ENCODE results near the gene TENM4.
A peak's percentile ranks its signal among the peaks of the same experiment; 100 is the strongest.

Gene TENM4

DNA sequence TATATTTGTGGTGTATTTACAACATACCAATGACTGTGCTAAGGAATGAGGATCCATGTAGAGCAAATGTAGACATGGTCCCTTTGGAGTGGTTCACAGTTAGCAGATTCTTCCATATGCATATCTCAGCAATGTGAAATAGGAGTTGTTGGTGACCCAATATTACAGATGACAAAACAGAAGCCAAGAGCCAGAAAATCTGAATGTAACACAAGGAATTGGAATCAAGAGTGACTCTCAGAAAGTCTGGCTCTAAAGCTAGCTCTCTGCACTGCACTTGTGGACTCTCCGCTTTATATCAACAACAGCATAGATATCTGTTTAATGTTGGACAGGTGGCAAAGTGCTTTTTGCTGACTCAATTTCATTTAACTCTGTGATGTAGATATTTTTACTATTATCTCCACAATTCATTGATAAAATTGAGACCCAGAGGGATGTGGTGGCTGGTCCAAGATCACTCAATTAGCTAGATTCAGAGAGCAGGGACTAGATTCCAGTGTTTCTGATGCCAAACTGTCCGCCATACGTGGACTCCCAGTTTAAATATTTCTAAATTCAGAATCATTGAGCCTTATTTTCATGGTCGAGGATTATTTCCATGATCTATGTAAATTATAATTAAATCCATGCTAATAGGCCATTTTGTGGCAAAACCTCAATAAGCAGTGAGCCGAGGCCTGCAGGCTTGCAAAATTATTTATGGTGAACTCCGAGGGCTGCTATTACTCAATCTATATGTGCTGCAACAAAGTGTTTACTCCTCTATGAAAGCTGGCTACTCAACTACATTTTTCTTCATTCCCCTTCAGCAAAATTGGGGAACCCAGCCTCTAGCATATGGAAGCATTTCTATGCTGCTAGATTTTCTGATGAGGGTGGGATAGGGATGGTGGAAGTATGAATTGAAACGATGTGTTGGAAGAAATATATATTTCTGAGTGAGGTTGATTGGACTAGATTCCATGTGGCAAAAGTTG, 21.1 kb upstream of the TENM4 start:
- in situ Hi-C loops (cut with HindIII; ENCODE audit: low pct_ligation_motif_present, low sequenced_read_pairs), result no loop called here

GRCh38 chr11:79461144-79461543, 20.3 kb upstream of the TENM4 start:
- DNase-seq, result no peak
- no peaks in the 10 kb centered on the region for H3K27me3 ChIP-seq (replicated peaks)
- peak; percentile 81 for TF ChIP-seq CTCF (IDR thresholded peaks at IDR 0.05; ENCODE audit: low read depth, low read length, missing control alignments)
- H3K4me3 ChIP-seq (ENCODE audit: low read depth, low read length), result no peak overlapping the region
- no peak overlapping the region for H3K27ac ChIP-seq
- in situ Hi-C loops (cut with HindIII; ENCODE audit: low pct_ligation_motif_present, low sequenced_read_pairs), result no loop called here
- H3K36me3 ChIP-seq (replicated peaks), result no peaks in the 10 kb centered on the region

More for the DNA sequence above, 21.1 kb upstream of the TENM4 start:
- no peaks in the 10 kb centered on the region for H3K36me3 ChIP-seq (replicated peaks)
- no peak for DNase-seq
- H3K4me3 ChIP-seq (ENCODE audit: low read depth, low read length), result no peak overlapping the region
- H3K27ac ChIP-seq, result no peak overlapping the region
- H3K27me3 ChIP-seq (replicated peaks), result no peaks in the 10 kb centered on the region
- TF ChIP-seq CTCF (IDR thresholded peaks at IDR 0.05; ENCODE audit: low read depth, low read length, missing control alignments), result no peak

- Histone ChIP-seq H3K36me3 (replicated peaks) (no peaks in the 10 kb centered on the region), H3K27ac (no peak overlapping the region), H3K4me3 (ENCODE audit: low read depth, low read length) (no peak overlapping the region), H3K27me3 (replicated peaks) (no peaks in the 10 kb centered on the region)
- in situ Hi-C loops (cut with HindIII; ENCODE audit: low pct_ligation_motif_present, low sequenced_read_pairs), result no loop called here
- TF ChIP-seq CTCF (IDR thresholded peaks at IDR 0.05; ENCODE audit: low read depth, low read length, missing control alignments), result no peak
- DNase-seq, result no peak
These were observed 17.9 kb upstream of the TENM4 start for GRCh38 chr11:79458709-79459108.

DNA sequence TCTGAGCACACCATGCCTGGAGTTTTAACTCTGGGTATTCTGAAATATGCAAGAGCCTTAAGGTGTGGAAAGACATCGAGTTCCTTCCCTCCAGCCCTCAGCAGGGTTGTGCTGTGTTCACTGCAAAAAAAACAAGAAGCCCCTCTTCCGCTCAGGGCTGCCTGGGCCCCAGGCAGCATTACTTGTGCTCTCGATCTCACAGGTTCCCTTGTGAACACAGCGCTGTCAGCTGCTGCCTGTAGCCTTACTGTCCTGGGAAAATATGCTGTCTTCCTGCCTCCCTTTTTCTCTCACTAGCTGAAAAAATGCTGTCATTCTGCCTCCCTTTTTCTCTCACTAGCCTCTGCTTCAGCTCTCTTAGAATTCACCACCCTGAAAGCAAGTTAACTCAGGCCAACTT, 15.7 kb upstream of the TENM4 start:
- Histone ChIP-seq H3K36me3 (replicated peaks) (no peaks in the 10 kb centered on the region), H3K27ac (no peak overlapping the region), H3K27me3 (replicated peaks) (no peaks in the 10 kb centered on the region), H3K4me3 (ENCODE audit: low read depth, low read length) (no peak overlapping the region)
- TF ChIP-seq CTCF (IDR thresholded peaks at IDR 0.05; ENCODE audit: low read depth, low read length, missing control alignments), result no peak
- in situ Hi-C loops (cut with HindIII; ENCODE audit: low pct_ligation_motif_present, low sequenced_read_pairs), result no loop called here
- no peak for DNase-seq

DNA sequence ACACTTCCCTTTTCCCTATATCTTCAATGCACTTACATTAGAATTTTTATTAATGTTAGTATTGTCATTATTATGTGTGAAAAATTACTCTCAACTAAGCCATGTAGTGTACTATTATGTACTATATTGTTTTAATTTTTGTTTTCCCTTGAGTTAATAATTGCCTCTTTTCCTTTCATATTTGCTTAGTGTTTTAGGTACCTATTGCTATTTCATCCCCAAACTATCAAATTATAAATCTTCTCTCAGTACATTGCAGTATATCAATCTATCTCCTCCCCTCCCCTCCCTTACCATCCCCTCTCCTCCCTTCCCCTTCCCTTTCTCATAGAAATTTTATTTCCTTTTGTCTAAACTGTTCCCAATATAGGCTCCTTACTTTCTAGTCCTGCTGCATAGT, 12.8 kb upstream of the TENM4 start:
- no peak for DNase-seq
- TF ChIP-seq CTCF (IDR thresholded peaks at IDR 0.05; ENCODE audit: low read depth, low read length, missing control alignments), result no peak
- H3K4me3 ChIP-seq (ENCODE audit: low read depth, low read length), result no peak overlapping the region
- H3K27ac ChIP-seq, result no peak overlapping the region
- in situ Hi-C loops (cut with HindIII; ENCODE audit: low pct_ligation_motif_present, low sequenced_read_pairs), result no loop called here
- H3K36me3 ChIP-seq (replicated peaks), result no peaks in the 10 kb centered on the region
- no peaks in the 10 kb centered on the region for H3K27me3 ChIP-seq (replicated peaks)

Data from brain microvascular endothelial cell (primary cell).